ENCODE measurements around the gene CBLB. TPM values are rescaled to one million over a fixed set of nuclear protein-coding genes. Genes with fewer than 3 reads are reported as not detected.

The CBLB gene
- total and polyA plus RNA-seq, 10 donors, result 13.8 to 138 (median 67.5) TPM

- Histone ChIP-seq H3K4me1 (peaks cover 0 to 23% (median 7%) of the 10 kb centered on the region in 6 donors), H3K36me3 (no peaks in the 10 kb centered on the region)
These were observed 37.5 kb upstream of the CBLB start for GRCh38 chr3:105906345-105906744.

GRCh38 chr3:105905328-105905727 lies 36.5 kb upstream of the CBLB start:
- WGBS, 5 donors, result 69 to 86% (median 79%) methylated on average over 1 of the region's 1 CpG
- Histone ChIP-seq H3K9me3 (no peaks in the 10 kb centered on the region), H3K4me1 (peaks cover 0 to 23% (median 7%) of the 10 kb centered on the region in 6 donors), H3K36me3 (no peaks in the 10 kb centered on the region), H3K27me3 (replicated peaks in 1 of 7) (no peaks in the 10 kb centered on the region), H3K4me3 (no peak overlapping the region), H3K27ac (no peak overlapping the region)
- no peak for TF ChIP-seq POLR2AphosphoS5 (IDR thresholded peaks at IDR 0.05)
- TF ChIP-seq POLR2A (IDR thresholded peaks at IDR 0.05), result no peak
- DNase-seq, result no peak
- intact Hi-C loops (cut with DNase I; ENCODE audit: low total_unique reads), result no loop called here

More at GRCh38 chr3:105906345-105906744, 37.5 kb upstream of the CBLB start:
- peak overlapping the region in 2 of 8 donors; percentile 8 to 28 for H3K27ac ChIP-seq
- H3K27me3 ChIP-seq (replicated peaks in 1 of 7), result no peaks in the 10 kb centered on the region
- DNase-seq, result no peak
- H3K9me3 ChIP-seq, result no peaks in the 10 kb centered on the region
- no peak overlapping the region for H3K4me3 ChIP-seq
- TF ChIP-seq CTCF (IDR thresholded peaks at IDR 0.05 in 8 of 11, conservative IDR thresholded peaks at IDR 0.05 in 3 of 11), result no peak
- no peak for TF ChIP-seq POLR2A (IDR thresholded peaks at IDR 0.05)
- no peak for TF ChIP-seq POLR2AphosphoS5 (IDR thresholded peaks at IDR 0.05)
- WGBS, 5 donors, result 92 to 100% (median 97%) methylated on average over 1 of the region's 1 CpG
- intact Hi-C loops (cut with DNase I; ENCODE audit: low total_unique reads), result no loop called here

- no peak overlapping the region for H3K4me3 ChIP-seq
- no peak for TF ChIP-seq POLR2AphosphoS5 (IDR thresholded peaks at IDR 0.05)
- no peak for TF ChIP-seq POLR2A (IDR thresholded peaks at IDR 0.05)
- no peak for TF ChIP-seq CTCF (IDR thresholded peaks at IDR 0.05 in 8 of 11, conservative IDR thresholded peaks at IDR 0.05 in 3 of 11)
- intact Hi-C loops (cut with DNase I; ENCODE audit: low total_unique reads), result no loop called here
- DNase-seq, result no peak
- no peaks in the 10 kb centered on the region for H3K27me3 ChIP-seq (replicated peaks in 1 of 7)
- WGBS, 5 donors, result 80 to 85% (median 82%) methylated on average over 5 of the region's 5 CpGs
- no peak overlapping the region for H3K27ac ChIP-seq
- H3K36me3 ChIP-seq, result no peaks in the 10 kb centered on the region
- no peaks in the 10 kb centered on the region for H3K9me3 ChIP-seq
- peaks cover 0 to 23% (median 7%) of the 10 kb centered on the region in 6 donors for H3K4me1 ChIP-seq
These were observed 36.0 kb upstream of the CBLB start for GRCh38 chr3:105904678-105905284.

GRCh38 chr3:105904251-105904650 lies 35.4 kb upstream of the CBLB start:
- WGBS, 5 donors, result 91 to 97% (median 96%) methylated on average over 1 of the region's 1 CpG
- H3K27me3 ChIP-seq (replicated peaks in 1 of 7), result no peaks in the 10 kb centered on the region
- H3K27ac ChIP-seq, result no peak overlapping the region
- no peak for TF ChIP-seq CTCF (IDR thresholded peaks at IDR 0.05 in 8 of 11, conservative IDR thresholded peaks at IDR 0.05 in 3 of 11)
- H3K9me3 ChIP-seq, result no peaks in the 10 kb centered on the region
- intact Hi-C loops (cut with DNase I; ENCODE audit: low total_unique reads), result no loop called here
- H3K4me3 ChIP-seq, result no peak overlapping the region
- DNase-seq, result no peak
- peaks cover 0 to 23% (median 7%) of the 10 kb centered on the region in 6 donors for H3K4me1 ChIP-seq
- H3K36me3 ChIP-seq, result no peaks in the 10 kb centered on the region
